Astrocyte of the hippocampus (primary cell): ENCODE measurements around the gene FGFRL1.

Experiments used
- DNase-seq: peaks from one replicate; pipeline ENCODE4 v3.0.0; 2011; ENCODE audit warnings: low read depth, low spot score

Gene FGFRL1

GRCh38 chr4:1006856-1007255, 4.6 kb upstream of the FGFRL1 start:
- DNase-seq, result no peak

GRCh38 chr4:1008840-1009541, 2.4 kb upstream of the FGFRL1 start:
- DNase-seq, result no peak

GRCh38 chr4:1009542-1010394, 1.7 kb upstream of the FGFRL1 start:
- DNase-seq, result peak; percentile 77

DNA sequence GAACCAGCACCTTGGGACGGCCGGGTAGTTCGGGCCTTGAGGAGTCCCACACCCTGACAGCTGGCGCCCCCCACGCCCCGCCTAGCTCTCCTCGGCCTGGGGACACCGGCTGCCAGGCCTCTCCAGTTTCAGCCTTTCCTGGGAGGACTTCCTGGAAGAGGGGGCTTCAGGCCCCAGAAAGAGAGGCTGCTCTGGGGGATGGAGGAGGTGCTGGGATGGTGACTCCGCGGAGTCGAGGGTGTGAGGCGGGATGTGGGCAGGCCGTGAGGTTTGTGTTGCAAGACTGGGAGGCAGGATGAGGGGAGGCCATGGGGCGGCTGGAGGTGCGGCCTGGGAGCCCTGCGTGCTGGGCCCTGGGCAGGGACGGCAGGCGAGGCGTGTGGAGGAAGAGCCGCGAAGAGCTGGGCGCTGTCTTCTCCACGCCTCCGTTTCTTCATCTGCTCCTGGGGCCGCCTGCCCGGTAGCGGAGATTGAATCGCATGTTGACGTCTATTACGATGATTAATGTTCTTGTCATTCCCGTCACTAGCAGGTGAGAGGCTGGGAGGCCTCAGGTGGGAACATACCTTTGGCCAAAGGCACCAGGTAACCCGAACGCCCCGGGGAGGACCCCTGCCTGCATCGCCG, 918 bp upstream of the FGFRL1 start:
- peak; percentile 70 for DNase-seq

DNA sequence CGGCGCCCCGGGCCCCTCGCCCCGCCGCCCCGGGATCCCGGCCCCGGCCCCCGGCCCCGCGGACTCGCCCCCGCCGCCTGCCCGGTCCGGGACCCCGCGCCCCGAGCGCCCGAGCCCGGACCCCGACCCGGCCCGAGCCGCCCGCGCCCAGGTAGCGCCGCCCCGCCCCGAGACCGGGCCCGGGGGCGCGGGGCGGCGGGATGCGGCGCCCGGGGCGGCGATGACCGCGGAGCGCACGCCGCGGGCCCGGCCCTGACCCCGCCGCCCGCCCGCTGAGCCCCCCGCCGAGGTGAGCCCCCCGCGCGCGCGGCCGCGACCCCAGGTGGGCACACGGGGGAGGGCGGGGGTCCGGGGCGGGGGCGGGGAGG, 224 bp downstream of the FGFRL1 start:
- DNase-seq, result no peak

DNA sequence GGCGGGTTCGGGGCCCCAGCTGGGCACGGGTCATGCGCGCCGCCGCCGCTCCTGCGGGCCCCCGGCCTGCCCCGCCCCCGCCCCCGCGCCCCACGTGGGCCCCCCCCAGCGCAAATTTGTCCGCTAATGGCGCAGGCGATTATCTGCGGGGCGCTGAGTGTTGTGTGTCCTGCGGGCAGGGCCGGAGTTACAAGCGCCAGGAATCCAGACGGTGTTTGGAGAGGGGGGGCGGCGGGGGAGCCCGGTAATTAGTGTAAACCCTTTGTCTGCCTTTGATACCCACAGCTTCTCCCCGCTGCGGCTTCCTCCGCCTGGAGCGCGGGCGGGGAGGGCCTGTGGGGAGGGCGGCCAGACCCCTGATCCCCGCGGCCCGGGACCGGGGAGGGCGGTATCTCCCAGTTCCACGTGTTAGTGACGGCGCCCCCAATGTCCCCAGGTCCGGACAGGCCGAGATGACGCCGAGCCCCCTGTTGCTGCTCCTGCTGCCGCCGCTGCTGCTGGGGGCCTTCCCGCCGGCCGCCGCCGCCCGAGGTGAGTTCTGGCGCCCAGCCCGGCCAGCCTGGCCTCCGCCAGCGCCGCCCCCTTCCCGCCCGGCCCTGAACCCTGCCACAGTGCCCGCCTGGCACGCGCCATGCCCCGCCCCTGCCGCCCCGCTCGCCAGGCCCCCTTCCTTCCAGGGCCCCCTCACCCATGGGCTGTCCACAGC, 761 bp downstream of the FGFRL1 start:
- peak; percentile 81 for DNase-seq

- DNase-seq, result no peak
Measured at GRCh38 chr4:1013225-1014073, 2.0 kb downstream of the FGFRL1 start.

GRCh38 chr4:1014291-1015167, 3.1 kb downstream of the FGFRL1 start:
- DNase-seq, result peak; percentile 74

GRCh38 chr4:1015179-1015578, 3.8 kb downstream of the FGFRL1 start:
- peak; percentile 73 for DNase-seq

DNA sequence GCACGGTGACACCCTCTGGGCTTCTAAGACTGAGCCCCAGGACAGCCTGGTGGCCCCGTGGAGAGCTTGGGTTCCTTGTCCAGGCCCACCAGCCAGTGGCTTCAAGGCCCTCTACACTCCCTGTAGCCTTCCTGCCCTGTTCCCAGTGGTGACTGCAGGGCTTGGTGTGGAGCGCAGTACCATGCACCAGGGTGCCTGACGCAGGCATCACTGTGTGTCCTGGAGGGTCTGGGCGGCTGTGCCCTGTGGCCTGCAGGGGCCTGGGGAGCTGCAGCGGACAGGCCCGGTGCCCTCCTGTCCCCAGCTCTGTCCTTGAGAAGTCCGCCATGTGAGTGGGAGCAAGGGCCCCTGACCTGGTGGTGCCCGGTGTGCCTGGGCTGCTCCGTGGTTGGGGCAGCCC, 4.3 kb downstream of the FGFRL1 start:
- no peak for DNase-seq

- DNase-seq, result no peak
Measured at GRCh38 chr4:1017211-1017610, 5.8 kb downstream of the FGFRL1 start.

GRCh38 chr4:1017706-1018105, 6.3 kb downstream of the FGFRL1 start:
- DNase-seq, result no peak

GRCh38 chr4:1018147-1019020, 7.0 kb downstream of the FGFRL1 start:
- DNase-seq, result peak; percentile 58

DNA sequence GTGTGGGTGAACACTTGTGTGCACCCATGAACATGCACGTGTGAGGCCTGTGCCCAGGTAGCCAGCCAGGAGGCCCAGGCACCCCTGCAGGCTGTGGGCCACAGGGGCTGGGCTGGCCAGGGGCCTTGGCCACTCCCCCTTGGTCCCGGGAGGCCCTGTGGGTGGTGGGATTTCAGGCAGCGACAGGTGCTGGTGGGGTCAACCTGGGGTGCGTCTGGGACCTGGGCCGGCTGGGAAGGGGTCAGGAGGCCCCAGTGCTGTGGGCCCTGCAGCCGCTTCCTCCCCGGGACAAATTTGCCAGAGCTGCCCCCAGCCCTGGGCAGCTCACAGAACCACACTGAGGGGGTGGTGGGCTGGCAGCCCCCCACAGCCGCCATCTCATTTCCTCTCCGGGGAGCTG, 7.9 kb downstream of the FGFRL1 start:
- DNase-seq, result no peak

GRCh38 chr4:1019729-1020470, 8.5 kb downstream of the FGFRL1 start:
- peak; percentile 52 for DNase-seq

DNA sequence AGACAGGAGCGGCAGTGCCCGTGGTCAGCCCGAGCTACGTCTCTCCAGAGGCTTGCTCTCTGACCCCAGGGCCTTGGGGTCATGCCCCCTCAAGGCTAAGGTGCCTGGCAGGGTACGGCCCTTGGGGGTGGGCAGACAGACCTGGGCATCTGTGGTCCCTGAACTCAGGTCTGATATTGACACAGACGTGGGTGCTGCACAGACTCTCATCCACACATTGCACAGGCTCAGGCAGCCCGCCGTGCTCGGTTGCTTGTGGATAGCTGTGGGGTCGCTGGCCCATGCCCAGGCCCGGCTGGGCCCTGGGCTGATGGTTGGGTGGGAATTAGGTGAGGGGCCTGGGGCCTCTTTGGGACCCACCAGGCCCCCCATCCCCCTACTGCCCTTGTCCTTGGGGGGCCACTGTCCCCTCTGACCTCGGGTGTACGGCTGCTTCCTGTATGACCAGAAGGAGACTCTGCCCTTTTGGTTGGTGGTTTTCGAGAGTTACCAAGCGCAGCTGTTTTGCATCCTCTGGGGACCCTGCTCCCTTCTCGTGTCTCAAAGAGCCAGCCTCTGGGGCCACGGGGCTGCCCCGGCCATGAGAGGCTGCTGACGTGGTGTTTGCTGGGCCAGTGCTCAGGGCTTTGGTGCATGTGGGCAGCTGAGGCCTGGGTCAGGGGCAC, 10.1 kb downstream of the FGFRL1 start:
- no peak for DNase-seq

DNA sequence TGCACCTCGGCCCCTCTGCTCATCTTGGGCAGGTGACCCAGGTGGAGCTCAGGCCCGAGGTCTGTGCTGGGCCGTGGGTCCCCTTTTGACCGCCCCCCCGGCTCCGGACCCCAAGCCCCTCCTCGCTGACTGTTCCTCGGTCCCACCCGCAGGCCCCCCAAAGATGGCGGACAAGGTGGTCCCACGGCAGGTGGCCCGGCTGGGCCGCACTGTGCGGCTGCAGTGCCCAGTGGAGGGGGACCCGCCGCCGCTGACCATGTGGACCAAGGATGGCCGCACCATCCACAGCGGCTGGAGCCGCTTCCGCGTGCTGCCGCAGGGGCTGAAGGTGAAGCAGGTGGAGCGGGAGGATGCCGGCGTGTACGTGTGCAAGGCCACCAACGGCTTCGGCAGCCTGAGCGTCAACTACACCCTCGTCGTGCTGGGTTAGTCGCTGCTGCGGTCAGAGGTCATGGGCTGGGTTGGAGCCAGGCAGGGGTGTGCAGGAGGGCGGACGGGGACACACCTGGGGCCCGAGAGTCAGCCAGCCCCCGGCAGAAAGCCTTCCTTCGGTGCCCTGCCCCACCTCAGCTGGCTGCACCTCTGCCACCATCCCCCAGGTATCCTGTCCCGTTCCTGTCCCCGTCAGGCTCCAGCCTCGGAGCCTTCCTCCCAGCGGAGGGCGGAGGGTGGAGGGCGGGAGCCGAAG, 10.8 kb downstream of the FGFRL1 start:
- DNase-seq, result no peak
